ENCODE data around the gene F2.
"Not testable (repeated sequence)": the region's sequence is repeated elsewhere in the genome, so short reads cannot be mapped to it uniquely, and the experiment has no call there.

The F2 gene

GRCh38 chr11:46686886-46687795, 31.9 kb upstream of the F2 start:
- no peak for DNase-seq (ENCODE audit: low read depth)

DNA sequence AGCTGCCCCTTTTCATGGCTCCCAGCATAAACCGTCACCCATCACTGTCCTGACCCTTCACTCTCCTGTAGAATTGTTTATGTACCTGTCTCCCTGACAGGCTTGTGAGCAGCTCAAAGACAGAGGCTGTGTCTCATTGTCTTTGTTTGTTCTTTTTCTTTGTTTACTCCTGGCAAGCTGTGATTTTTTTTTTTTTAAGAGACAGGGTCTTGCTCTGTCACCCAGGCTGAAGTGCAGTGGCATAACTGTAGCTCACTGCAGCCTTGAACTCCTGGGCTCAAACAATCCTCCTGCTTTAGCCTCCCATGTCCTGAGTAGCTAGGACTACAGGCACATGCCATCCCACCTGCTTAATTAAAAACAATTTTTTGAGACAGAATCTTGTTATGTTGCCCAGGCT, 28.3 kb upstream of the F2 start:
- DNase-seq (ENCODE audit: low read depth), result no peak

GRCh38 chr11:46692450-46692849, 26.6 kb upstream of the F2 start:
- DNase-seq (ENCODE audit: low read depth), result no peak

GRCh38 chr11:46693597-46694012, 25.4 kb upstream of the F2 start:
- no peak for DNase-seq (ENCODE audit: low read depth)

- no peak for DNase-seq (ENCODE audit: low read depth)
Observed at GRCh38 chr11:46694072-46694471, 24.9 kb upstream of the F2 start.

GRCh38 chr11:46694607-46695006, 24.4 kb upstream of the F2 start:
- DNase-seq (ENCODE audit: low read depth), result no peak

DNA sequence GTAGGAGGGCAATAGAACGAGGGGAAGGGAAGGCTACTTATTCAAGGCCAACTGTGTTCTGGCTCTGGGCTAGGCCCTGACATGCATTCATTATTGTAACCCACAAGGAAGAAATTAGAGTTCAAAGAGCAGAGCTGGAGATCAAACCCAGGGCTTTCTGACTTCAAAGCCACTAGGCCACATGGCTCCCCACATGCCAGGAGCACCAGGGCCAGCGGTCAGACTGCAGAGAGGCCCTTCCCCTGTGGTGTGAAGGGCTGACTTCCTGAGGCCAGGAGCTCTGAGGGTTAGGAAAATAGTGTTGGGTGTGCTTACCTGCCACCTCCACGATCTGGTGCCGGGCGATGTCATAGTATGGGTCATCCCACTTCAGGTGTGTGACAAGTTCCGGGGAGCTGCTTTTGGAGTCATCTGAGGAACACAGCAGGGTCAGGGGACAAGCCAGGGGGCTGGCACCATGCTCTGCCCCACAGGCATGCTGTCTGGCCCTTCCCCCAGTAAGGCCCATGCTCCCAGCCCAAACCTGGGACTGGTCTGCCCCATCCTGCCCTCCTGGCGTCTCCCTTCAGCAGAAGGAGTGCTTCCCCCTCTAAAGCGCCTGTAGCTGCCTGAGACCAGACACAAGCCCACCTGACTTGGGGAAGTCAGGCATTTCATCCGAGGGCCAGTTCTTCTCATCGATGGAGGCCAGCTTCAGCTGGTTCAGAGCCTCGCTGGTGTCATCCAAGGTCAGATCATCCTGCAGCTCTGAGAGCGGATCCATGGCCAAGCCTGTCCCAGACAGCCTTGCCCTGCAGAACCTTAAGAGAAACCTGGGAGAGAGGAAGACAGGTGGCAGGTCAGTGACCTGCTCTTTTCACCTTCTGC, 23.4 kb upstream of the F2 start:
- no peak for DNase-seq (ENCODE audit: low read depth)

DNA sequence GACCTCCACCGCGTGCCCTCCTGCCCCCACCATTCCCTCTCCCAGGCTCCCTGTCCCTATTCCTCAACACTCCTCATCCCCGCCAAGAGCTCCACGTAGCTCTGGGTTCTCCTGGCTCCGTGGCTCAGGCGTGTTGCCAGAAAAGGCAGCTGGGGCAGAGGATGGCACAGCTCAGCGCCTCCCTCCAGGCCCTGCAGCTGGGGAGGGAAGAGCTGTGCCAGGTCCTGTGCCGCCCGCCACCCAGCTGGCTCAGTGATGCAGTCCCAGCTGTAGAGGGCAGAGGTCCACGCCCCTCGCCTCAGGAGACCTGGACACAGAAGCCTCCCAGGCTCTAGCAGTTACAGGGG, 22.8 kb upstream of the F2 start:
- no peak for DNase-seq (ENCODE audit: low read depth)

- no peak for DNase-seq (ENCODE audit: low read depth)
Observed at GRCh38 chr11:46697303-46697702, 21.7 kb upstream of the F2 start.

DNA sequence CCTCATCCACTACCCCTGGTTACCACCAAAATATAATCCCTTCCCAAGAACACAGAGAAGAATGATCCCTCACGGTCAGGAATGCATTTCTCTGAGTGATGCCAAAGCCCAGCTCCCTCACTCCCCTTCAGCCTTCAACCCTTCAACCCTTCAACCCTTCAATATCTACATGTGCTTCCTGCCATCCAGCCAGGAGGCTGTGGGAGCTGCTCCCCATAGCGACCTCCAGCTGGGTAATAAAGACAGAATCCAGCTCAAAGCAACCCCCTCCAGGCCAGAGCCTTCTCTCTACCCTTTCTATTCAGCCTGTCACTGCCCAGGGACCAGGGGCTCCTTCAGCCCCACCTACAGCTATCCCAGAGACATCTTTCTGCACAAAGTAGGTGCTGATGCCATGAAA, 21.3 kb upstream of the F2 start:
- DNase-seq (ENCODE audit: low read depth), result no peak

GRCh38 chr11:46698597-46698996, 20.4 kb upstream of the F2 start:
- no peak for DNase-seq (ENCODE audit: low read depth)

DNA sequence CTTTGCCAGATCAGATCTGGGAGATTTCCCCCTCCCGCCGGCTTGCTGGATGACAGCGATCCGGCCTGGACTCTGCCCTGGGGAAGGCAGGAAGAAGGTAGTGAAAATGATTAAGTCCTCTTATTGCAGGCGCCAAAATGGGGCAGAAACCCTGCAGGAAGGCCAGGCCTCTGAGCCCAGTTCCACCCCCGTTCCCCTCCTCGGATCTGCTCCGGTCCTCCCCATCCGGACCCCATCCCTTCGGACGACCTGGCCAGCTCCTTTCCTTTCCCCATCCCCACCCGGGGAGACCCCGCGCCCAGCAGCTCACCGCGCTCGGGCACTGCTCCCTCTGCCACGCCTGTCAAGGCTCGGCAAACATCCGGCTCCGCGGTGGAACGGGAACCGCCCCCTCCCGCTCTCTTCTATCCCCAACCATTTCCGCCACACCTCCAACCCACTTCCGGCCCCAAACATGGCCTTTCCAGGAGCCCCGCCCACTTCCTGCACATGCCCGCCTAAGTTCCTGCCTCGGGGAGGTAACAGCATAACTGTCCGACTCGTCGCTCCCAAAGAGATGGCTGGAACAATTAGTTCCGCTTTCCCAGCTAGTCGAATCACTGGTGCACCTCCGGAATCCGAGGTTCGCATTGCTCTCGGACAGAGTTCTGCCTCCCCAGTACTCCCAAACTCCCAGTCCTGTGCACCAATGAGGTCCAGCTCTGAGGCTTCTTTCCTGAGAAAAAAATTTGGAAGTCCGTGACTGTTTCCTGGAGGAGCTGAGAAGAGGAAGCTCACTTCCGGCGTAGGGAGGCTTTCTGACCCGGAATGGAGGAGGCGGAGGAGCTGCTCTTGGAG, 18.6 kb upstream of the F2 start, which contains the start of the genes ARHGAP1 and ZNF408:
ARHGAP1 (minus strand) TSS at position 379 of the 837 bp plus-strand sequence. CDS start 4,512 bp downstream, outside the sequence.
ZNF408 (plus strand) TSS at position 791 of the 837 bp plus-strand sequence; CDS start at position 808, 17 bp downstream.
- peak; percentile 100 for DNase-seq (ENCODE audit: low read depth)

GRCh38 chr11:46701078-46701654, 17.8 kb upstream of the F2 start:
- DNase-seq (ENCODE audit: low read depth), result no peak

DNA sequence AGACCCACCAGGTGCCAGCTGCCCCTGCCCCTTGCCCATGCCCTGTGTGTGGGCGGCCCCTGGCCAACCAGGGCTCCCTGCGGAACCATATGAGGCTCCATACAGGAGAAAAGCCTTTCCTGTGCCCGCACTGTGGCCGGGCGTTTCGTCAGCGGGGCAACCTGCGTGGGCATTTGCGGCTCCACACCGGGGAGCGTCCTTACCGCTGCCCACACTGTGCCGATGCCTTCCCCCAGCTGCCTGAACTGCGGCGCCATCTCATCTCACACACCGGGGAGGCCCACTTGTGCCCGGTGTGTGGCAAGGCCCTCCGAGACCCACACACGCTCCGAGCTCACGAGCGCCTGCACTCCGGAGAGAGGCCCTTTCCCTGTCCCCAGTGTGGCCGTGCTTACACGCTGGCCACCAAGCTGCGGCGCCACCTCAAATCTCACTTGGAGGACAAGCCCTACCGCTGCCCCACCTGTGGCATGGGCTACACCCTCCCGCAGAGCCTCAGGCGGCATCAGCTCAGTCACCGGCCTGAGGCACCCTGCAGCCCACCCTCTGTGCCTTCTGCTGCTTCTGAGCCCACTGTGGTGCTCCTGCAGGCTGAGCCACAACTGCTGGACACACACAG, 13.8 kb upstream of the F2 start:
- DNase-seq (ENCODE audit: low read depth), result no peak

GRCh38 chr11:46706886-46707285, 12.1 kb upstream of the F2 start:
- DNase-seq (ENCODE audit: low read depth), result no peak

DNA sequence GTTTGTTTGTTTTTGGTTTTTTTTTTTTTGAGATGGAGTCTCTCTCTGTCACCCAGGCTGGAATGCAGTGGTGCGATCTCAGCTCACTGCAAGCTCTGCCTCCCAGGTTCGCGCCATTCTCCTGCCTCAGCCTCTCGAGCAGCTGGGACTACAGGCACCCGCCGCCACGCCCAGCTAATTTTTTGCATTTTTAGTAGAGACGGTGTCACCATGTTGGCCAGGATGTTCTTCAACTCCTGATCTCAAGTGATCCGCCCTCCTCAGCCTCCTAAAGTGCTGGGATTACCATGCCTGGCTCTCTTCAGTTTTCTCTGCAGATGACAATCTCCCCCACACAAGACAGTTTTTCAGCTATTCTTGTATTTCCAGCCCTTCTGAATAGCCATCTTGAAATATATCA, 9.7 kb upstream of the F2 start:
- not testable (repeated sequence) for DNase-seq (ENCODE audit: low read depth)

DNA sequence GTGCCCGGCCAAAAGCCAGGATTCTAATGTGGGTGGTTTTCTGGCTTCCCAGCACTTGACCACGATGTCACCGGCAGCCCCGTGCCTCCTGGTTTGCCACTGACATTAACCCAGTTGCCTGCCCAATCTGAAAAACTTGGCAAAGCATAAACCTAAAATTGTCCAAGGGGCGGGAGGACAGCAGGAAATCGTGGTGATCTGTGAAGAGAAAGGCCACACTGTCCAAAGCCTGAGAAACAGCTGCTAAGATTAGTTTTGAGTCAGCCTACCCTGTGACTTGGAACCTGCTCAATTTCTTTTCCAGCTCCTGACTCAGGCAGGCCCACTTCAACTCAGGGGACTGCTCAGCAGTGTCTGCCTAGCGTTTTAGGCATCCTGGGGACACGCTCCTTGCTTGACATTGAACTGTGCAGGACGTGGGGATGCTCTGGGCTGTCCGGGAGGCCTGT, 8.2 kb upstream of the F2 start:
- DNase-seq (ENCODE audit: low read depth), result no peak

DNA sequence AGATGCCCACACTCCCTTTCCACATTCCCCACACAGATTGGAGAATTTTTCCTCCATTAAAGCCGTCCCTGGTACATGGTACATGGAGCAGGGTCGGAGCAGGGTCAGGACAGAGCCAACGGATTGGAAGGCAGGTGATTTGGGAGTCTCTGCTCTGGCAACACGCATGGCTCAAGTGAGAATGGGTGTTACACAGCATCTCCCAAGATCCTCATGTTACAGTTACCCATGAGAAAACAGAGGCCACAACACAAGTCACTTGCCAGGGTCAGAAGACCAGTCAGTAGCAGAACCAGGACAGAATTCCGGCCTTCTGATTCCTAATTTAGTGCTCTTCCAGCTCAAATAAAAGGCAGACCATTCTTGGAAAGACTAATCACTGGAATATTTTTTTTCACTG, 7.7 kb upstream of the F2 start:
- no peak for DNase-seq (ENCODE audit: low read depth)

- no peak for DNase-seq (ENCODE audit: low read depth)
Observed at GRCh38 chr11:46712874-46713576, 6.0 kb upstream of the F2 start.

- not testable (repeated sequence) for DNase-seq (ENCODE audit: low read depth)
Observed at GRCh38 chr11:46717825-46718154, 1.2 kb upstream of the F2 start.
